Nasal cavity respiratory epithelium epithelial cell of viscerocranial mucosa (primary cell): ENCODE measurements around the gene ILRUN. TPM values are rescaled to one million over a fixed set of nuclear protein-coding genes. Genes with fewer than 3 reads are reported as not detected.

Source experiments
- total RNA-seq: library from RNA; depleted of rRNA; stranded (reverse); fragments of >200 nt; gene quantifications from 2 replicates; pipeline ENCODE4 v1.2.3, GENCODE V29; 2014

The ILRUN gene
- total RNA-seq = 62.2 and 66.0 TPM in 2 replicates

DNA sequence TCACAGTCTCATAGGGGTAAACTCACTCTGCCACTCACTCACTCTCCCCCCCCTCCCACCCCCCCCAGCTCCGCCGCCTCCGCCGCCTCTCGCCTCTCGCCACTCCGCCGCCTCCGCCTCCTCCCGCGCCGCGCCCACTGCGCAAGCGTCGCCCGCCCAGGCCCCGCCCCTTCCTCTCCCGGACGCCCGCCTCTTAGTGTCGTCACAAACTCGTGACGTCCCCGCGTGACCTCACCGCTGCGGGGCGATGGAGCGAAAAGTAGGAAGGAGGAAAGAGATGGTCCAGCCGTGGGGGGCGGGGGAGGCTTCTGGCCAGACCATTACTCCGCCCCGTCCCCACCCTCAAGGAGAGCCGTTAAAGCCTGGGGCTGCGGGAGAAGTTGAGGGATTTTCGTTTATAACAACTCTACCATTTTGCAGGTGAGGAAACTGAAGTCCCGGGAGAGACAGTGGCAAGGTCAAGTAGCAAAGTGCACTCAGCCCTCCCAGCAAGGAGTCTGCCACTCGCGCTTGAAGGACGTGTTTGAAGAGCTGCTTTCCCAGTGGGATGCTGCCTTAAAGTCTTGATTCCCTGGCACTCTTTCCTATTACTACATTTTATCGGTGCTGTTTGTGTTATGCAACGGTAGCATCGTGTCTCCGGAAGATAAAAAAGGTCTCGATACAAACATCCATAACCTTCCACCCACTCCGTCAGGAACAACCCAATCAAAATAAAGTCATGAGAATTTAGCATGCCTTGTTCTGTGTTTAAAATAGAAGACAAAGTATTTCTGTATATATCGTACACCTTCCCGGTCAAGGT lies at the start of gene ILRUN:
ILRUN (minus strand) TSS at position 29 of the 805 bp plus-strand sequence. CDS start 164 bp downstream, outside the sequence.

Other genes starting within 250 kb of the ILRUN start
- gene PACSIN1, start 230.7 kb downstream of the ILRUN start, total RNA-seq = not detected in 2 replicates
- 1.4 and 2.1 TPM in 2 replicates for gene SPDEF, start 140.4 kb downstream of the ILRUN start, total RNA-seq
- 37.2 and 39.6 TPM in 2 replicates for gene SNRPC, start 60.7 kb upstream of the ILRUN start, total RNA-seq
- gene BLTP3A, start 95.3 kb upstream of the ILRUN start, total RNA-seq = 10.9 and 12.0 TPM in 2 replicates
- 23.1 and 28.0 TPM in 2 replicates for gene TAF11, start 191.3 kb upstream of the ILRUN start, total RNA-seq
- 11.3 and 23.8 TPM in 2 replicates for gene ANKS1A, start 192.5 kb upstream of the ILRUN start, total RNA-seq